Caco-2 (cell line): ENCODE data around the gene TAS1R2. TPM values are rescaled to one million over a fixed set of nuclear protein-coding genes. Genes with fewer than 3 reads are reported as not detected.

ENCODE experiments used
- BruUV-seq: library from RNA; stranded (reverse); fragments of 400-500 nt; replicated peaks from 2 replicates; lab custom pipeline; 2021; lab: Mats Ljungman, UMichigan
- CTCF ChIA-PET: fragments of 300-600 bp; sonication (Branson Sonifier 250); formaldehyde crosslinking; loops from one replicate; lab custom pipeline; 2022; ENCODE audit warnings: antibody characterized with exemption; lab: Charles Lee
- POLR2A ChIA-PET: fragments of 300-600 bp; sonication (Branson Sonifier 250); formaldehyde crosslinking; loops from one replicate; lab custom pipeline; 2022; ENCODE audit warnings: antibody characterized with exemption; lab: Charles Lee
- DNase-seq, 2 experiments: peaks; one replicate each; pipeline versions ENCODE4 v3.0.0 to v3.0.0-alpha.2; 2020 to 2022
- H3K27me3 ChIP-seq: replicated peaks from 2 replicates; pipeline ENCODE4 v1.6.0; 2011; ENCODE audit warnings: low read length; ENCODE audit not compliant: control insufficient read depth, insufficient read depth
- H3K36me3 ChIP-seq: 2 replicates; pipeline ENCODE4 v1.5.1; 2011; ENCODE audit warnings: low read length; ENCODE audit not compliant: control insufficient read depth, insufficient read depth
- H3K4me1 ChIP-seq: fragments of 250-450 bp; sonication (Bioruptor Pico); 2 replicates; pipeline ENCODE4 v1.5.1; 2020; ENCODE audit warnings: mild to moderate bottlenecking
- H3K4me3 ChIP-seq: 2 replicates; pipeline ENCODE4 v1.5.1; 2011; ENCODE audit warnings: low read depth, mild to moderate bottlenecking, control low read depth, low read length
- H3K9me3 ChIP-seq: fragments of 250-450 bp; sonication (Bioruptor Pico); 2 replicates; pipeline ENCODE4 v1.5.1; 2020; ENCODE audit warnings: mild to moderate bottlenecking, moderate library complexity
- H3K27ac Mint-ChIP-seq: one replicate; pipeline ENCODE4 v1.8.0; 2022; ENCODE audit warnings: mixed read lengths; ENCODE audit not compliant: unreplicated experiment
- H3K27me3 Mint-ChIP-seq: one replicate; pipeline ENCODE4 v1.8.0; 2022; ENCODE audit warnings: mixed read lengths; ENCODE audit not compliant: insufficient read depth, unreplicated experiment
- H3K36me3 Mint-ChIP-seq: one replicate; pipeline ENCODE4 v1.8.0; 2022; ENCODE audit warnings: mild to moderate bottlenecking, mixed read lengths; ENCODE audit not compliant: insufficient read depth, unreplicated experiment
- H3K4me1 Mint-ChIP-seq: one replicate; pipeline ENCODE4 v1.8.0; 2022; ENCODE audit warnings: low read depth, mixed read lengths; ENCODE audit not compliant: unreplicated experiment
- H3K4me3 Mint-ChIP-seq: one replicate; pipeline ENCODE4 v1.8.0; 2022; ENCODE audit warnings: mild to moderate bottlenecking, moderate library complexity, mixed read lengths; ENCODE audit not compliant: unreplicated experiment
- H3K9me3 Mint-ChIP-seq: one replicate; pipeline ENCODE4 v1.8.0; 2022; ENCODE audit warnings: mixed read lengths; ENCODE audit not compliant: unreplicated experiment
- CTCF ChIP-seq, 2 experiments: fragments of 200-600 bp in 1 of 2; IDR thresholded peaks; 1 replicate in 1 of 2; 2 replicates in 1 of 2; pipeline versions ENCODE4 v1.5.1 to v1.8.0; 2011 to 2022; ENCODE audit warnings: antibody characterized with exemption in 1 of 2, control low read depth in 1 of 2, inconsistent platforms in 1 of 2, low read depth in 1 of 2, low read length in 1 of 2, mild to moderate bottlenecking in 1 of 2, moderate library complexity in 1 of 2; ENCODE audit not compliant: insufficient read depth in 1 of 2, severe bottlenecking in 1 of 2, unreplicated experiment in 1 of 2
- intact Hi-C: fragments of 100-400 bp; cut with micrococcal nuclease; formaldehyde crosslinking; loops from one replicate; pipeline ENCODE4 v1.10.0; 2022; ENCODE audit not compliant: unreplicated experiment
- total RNA-seq: library from RNA; stranded (reverse); gene quantifications from 2 replicates; pipeline ENCODE4 v1.2.3, GENCODE V29; 2022

The TAS1R2 gene
- total RNA-seq, 1 experiment from 2014 or later = not detected

GRCh38 chr1:18856435-18856834 is 3.0 kb downstream of the TAS1R2 start:
- CTCF ChIA-PET = no interaction called here
- no peaks in the 10 kb centered on the region for H3K9me3 ChIP-seq
- no peak for DNase-seq
- Mint-ChIP-seq H3K4me1 (no peaks in the 10 kb centered on the region), H3K27ac (no peak overlapping the region), H3K36me3 (no peaks in the 10 kb centered on the region), H3K27me3 (peaks cover 12% of the 10 kb centered on the region), H3K9me3 (no peaks in the 10 kb centered on the region), H3K4me3 (no peak overlapping the region)
- intact Hi-C loops = no loop called here
- H3K4me1 ChIP-seq = no peaks in the 10 kb centered on the region
- H3K36me3 ChIP-seq = no peaks in the 10 kb centered on the region
- H3K4me3 ChIP-seq = no peak overlapping the region
- TF ChIP-seq CTCF (IDR thresholded peaks at IDR 0.05; ENCODE audit: insufficient read depth in 1 of 2, low read depth in 1 of 2, low read length in 1 of 2, severe bottlenecking in 1 of 2, unreplicated experiment in 1 of 2) = no peak
- no TSS peak for BruUV-seq
- POLR2A ChIA-PET = no interaction called here
- H3K27me3 ChIP-seq = no peaks in the 10 kb centered on the region; the same call in 1 of the 2 replicates

GRCh38 chr1:18855573-18855972 is 3.9 kb downstream of the TAS1R2 start:
- Mint-ChIP-seq H3K9me3 (no peaks in the 10 kb centered on the region), H3K4me1 (no peaks in the 10 kb centered on the region), H3K4me3 (no peak overlapping the region), H3K27me3 (peaks cover 12% of the 10 kb centered on the region), H3K27ac (no peak overlapping the region), H3K36me3 (no peaks in the 10 kb centered on the region)
- Histone ChIP-seq H3K9me3 (no peaks in the 10 kb centered on the region), H3K4me3 (no peak overlapping the region), H3K27me3 (no peaks in the 10 kb centered on the region; the same call in 1 of the 2 replicates), H3K36me3 (no peaks in the 10 kb centered on the region), H3K4me1 (no peaks in the 10 kb centered on the region)
- ChIA-PET CTCF (no interaction called here), POLR2A (no interaction called here)
- no TSS peak for BruUV-seq
- intact Hi-C loops = no loop called here
- TF ChIP-seq CTCF (IDR thresholded peaks at IDR 0.05; ENCODE audit: insufficient read depth in 1 of 2, low read depth in 1 of 2, low read length in 1 of 2, severe bottlenecking in 1 of 2, unreplicated experiment in 1 of 2) = no peak
- no peak for DNase-seq

DNA sequence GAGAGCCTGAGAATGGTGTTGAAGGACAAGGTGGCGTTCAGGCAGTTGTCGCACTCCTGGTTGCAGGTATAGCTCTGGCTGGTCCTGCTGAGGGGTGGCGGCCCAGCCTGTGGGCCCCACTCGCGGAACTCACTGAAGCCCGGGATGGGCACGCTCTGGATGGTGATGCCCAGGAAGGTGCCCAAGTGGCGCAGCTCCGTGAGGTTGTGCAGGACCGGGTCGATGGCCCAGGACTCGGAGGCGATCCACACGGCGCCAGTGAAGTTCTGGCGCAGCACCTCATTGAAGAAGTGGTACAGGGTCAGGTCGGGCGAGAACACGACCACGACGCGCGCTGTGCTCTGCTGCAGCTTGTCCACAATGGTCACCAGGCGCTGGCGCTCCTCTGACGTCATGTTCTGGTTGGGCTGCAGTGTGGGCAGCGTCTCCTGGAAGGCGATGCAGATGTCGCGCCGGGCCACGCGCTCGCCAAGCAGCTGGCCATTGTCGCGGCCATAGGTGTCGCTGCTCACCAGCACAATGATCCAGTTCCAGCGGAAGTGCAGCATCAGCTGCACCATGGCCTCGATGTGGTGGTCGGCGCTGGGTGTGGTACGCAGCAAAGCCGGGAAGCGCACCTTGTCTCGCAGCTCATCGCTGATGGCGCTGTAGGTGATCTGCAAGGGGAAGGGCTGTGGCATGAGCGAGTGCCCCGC is 5.0 kb downstream of the TAS1R2 start:
- intact Hi-C loops = no loop called here

More for the DNA sequence above, 5.0 kb downstream of the TAS1R2 start:
- no peaks in the 10 kb centered on the region for H3K9me3 ChIP-seq
- DNase-seq = no peak
- Mint-ChIP-seq H3K27me3 (peaks cover 12% of the 10 kb centered on the region), H3K27ac (no peak overlapping the region), H3K4me1 (no peaks in the 10 kb centered on the region), H3K36me3 (no peaks in the 10 kb centered on the region), H3K4me3 (no peak overlapping the region), H3K9me3 (no peaks in the 10 kb centered on the region)
- no TSS peak for BruUV-seq
- no peak for TF ChIP-seq CTCF (IDR thresholded peaks at IDR 0.05; ENCODE audit: insufficient read depth in 1 of 2, low read depth in 1 of 2, low read length in 1 of 2, severe bottlenecking in 1 of 2, unreplicated experiment in 1 of 2)
- no peaks in the 10 kb centered on the region for H3K4me1 ChIP-seq
- ChIA-PET CTCF (no interaction called here), POLR2A (no interaction called here)
- no peaks in the 10 kb centered on the region for H3K36me3 ChIP-seq
- no peaks in the 10 kb centered on the region; the same call in 1 of the 2 replicates for H3K27me3 ChIP-seq
- no peak overlapping the region for H3K4me3 ChIP-seq
